Upper lobe of right lung (tissue), 1 donor: Measurements from ENCODE around the gene WWC1. TPM values are rescaled to one million over a fixed set of nuclear protein-coding genes. Genes with fewer than 3 reads are reported as not detected.

Source experiments
- ATAC-seq: fragments of 200-7000 bp; cut with Tn5 transposase; one replicate; pipeline ENCODE4 v1.9.1; 2020; ENCODE audit warnings: mild to moderate bottlenecking, moderate library complexity
- DNase-seq: peaks from one replicate; pipeline ENCODE4 v3.0.0-alpha.2; 2020
- H3K27ac ChIP-seq: fragments of 200-600 bp; one replicate; pipeline ENCODE4 v1.8.0; 2022
- H3K27me3 ChIP-seq: fragments of 200-600 bp; one replicate; pipeline ENCODE4 v1.8.0; 2022; ENCODE audit warnings: mild to moderate bottlenecking
- H3K36me3 ChIP-seq: fragments of 200-600 bp; one replicate; pipeline ENCODE4 v1.8.0; 2022
- H3K4me1 ChIP-seq: fragments of 200-600 bp; one replicate; pipeline ENCODE4 v1.8.0; 2022
- H3K4me3 ChIP-seq: fragments of 200-600 bp; one replicate; pipeline ENCODE4 v1.8.0; 2022; ENCODE audit warnings: mild to moderate bottlenecking
- H3K9me3 ChIP-seq: fragments of 200-600 bp; one replicate; pipeline ENCODE4 v1.8.0; 2022
- CTCF ChIP-seq: fragments of 200-600 bp; IDR thresholded peaks from one replicate; pipeline ENCODE4 v1.8.0; 2022; ENCODE audit warnings: antibody characterized with exemption
- intact Hi-C: fragments of 100-400 bp; cut with DNase I; formaldehyde crosslinking; loops from one replicate; pipeline ENCODE4 v1.11.0; 2022
- total RNA-seq: library from RNA; stranded (reverse); fragmentation: NEBNext Ultra II Directional; extraction: Animal tissue kit (Norgen Biotek cat#: 25700); gene quantifications from one replicate; pipeline ENCODE4 v1.2.1, GENCODE V29; 2021
- donor health status: DM: no; HTN: yes; CAD: no; lungs with severe emphysema.

The WWC1 gene
- total RNA-seq, 1 donor from 2014 or later: 94.2 TPM

- Histone ChIP-seq H3K36me3 (peaks cover 34% of the 10 kb centered on the region), H3K4me3 (peak within 1 kb of the TSS; percentile 90), H3K27me3 (no peaks in the 10 kb centered on the region), H3K4me1 (peaks cover 13% of the 10 kb centered on the region), H3K27ac (peak within 1 kb of the TSS; percentile 58), H3K9me3 (no peaks in the 10 kb centered on the region)
- TF ChIP-seq CTCF: peak; percentile 93
- DNase-seq: peak; percentile 96
- intact Hi-C loops: no loop called here
- ATAC-seq: peak; percentile 100
Observed at GRCh38 chr5:168486136-168486879, 194.9 kb downstream of the WWC1 start, which contains the start of gene RARS1. RARS1 (plus strand) TSS chr5:168486471; CDS start chr5:168486499, 28 bp downstream.

- H3K27ac ChIP-seq: no peak overlapping the region
- H3K36me3 ChIP-seq: peaks cover 61% of the 10 kb centered on the region
- intact Hi-C loops: no loop called here
- no peaks in the 10 kb centered on the region for H3K27me3 ChIP-seq
- ATAC-seq (no peak), DNase-seq (no peak)
- TF ChIP-seq CTCF: no peak
- no peak overlapping the region for H3K4me3 ChIP-seq
- H3K9me3 ChIP-seq: no peaks in the 10 kb centered on the region
- peaks cover 13% of the 10 kb centered on the region for H3K4me1 ChIP-seq
Observed at GRCh38 chr5:168489059-168489458, 197.6 kb downstream of the WWC1 start.

- ATAC-seq (no peak), DNase-seq (no peak)
- Histone ChIP-seq H3K4me3 (no peak overlapping the region), H3K9me3 (no peaks in the 10 kb centered on the region), H3K36me3 (peaks cover 99% of the 10 kb centered on the region), H3K27ac (no peak overlapping the region), H3K4me1 (no peaks in the 10 kb centered on the region), H3K27me3 (no peaks in the 10 kb centered on the region)
- no peak for TF ChIP-seq CTCF
- intact Hi-C loops: no loop called here
Observed at GRCh38 chr5:168494057-168494555, 202.7 kb downstream of the WWC1 start.

- ATAC-seq (no peak), DNase-seq (no peak)
- Histone ChIP-seq H3K27ac (no peak overlapping the region), H3K9me3 (no peaks in the 10 kb centered on the region), H3K36me3 (peaks cover 99% of the 10 kb centered on the region), H3K27me3 (no peaks in the 10 kb centered on the region), H3K4me1 (no peaks in the 10 kb centered on the region), H3K4me3 (no peak overlapping the region)
- TF ChIP-seq CTCF: no peak
- intact Hi-C loops: no loop called here
Observed at GRCh38 chr5:168502563-168503237, 211.3 kb downstream of the WWC1 start.

- no peak for DNase-seq
- H3K4me3 ChIP-seq: no peak overlapping the region
- H3K9me3 ChIP-seq: peaks cover 8% of the 10 kb centered on the region
- no peaks in the 10 kb centered on the region for H3K4me1 ChIP-seq
- no peak for ATAC-seq
- no peak for TF ChIP-seq CTCF
- peaks cover 97% of the 10 kb centered on the region for H3K36me3 ChIP-seq
- intact Hi-C loops: no loop called here
- H3K27me3 ChIP-seq: no peaks in the 10 kb centered on the region
- H3K27ac ChIP-seq: no peak overlapping the region
Observed at GRCh38 chr5:168513861-168514428, 222.5 kb downstream of the WWC1 start.

Other genes starting within 250 kb of the WWC1 start
- gene RARS1, start 194.8 kb downstream of the WWC1 start, total RNA-seq: 56.6 TPM
- gene FBLL1, start 237.7 kb downstream of the WWC1 start, total RNA-seq: not detected